WTC11 (cell line): ENCODE measurements around the gene STAG1. TPM values are rescaled to one million over a fixed set of nuclear protein-coding genes. Genes with fewer than 3 reads are reported as not detected.

ENCODE experiments used
- ATAC-seq: fragments of 200-7000 bp; cut with Tn5 transposase; 2 replicates; pipeline ENCODE4 v1.10.0; 2021; ENCODE audit warnings: mild to moderate bottlenecking, moderate library complexity
- CTCF ChIA-PET: fragments of 300-600 bp; sonication (Branson Sonifier 250); formaldehyde crosslinking; loops from one replicate; lab custom pipeline; 2021; ENCODE audit warnings: antibody characterized with exemption; lab: Charles Lee
- POLR2A ChIA-PET: fragments of 350-600 bp; sonication (Branson Sonifier 250); formaldehyde crosslinking; loops from one replicate; lab custom pipeline; 2021; ENCODE audit warnings: antibody characterized with exemption; lab: Charles Lee
- DNase-seq: peaks from one replicate; pipeline ENCODE4 v3.0.0; 2021; ENCODE audit warnings: low spot score
- H3K27ac Mint-ChIP-seq: 2 replicates; pipeline ENCODE4 v1.8.0; 2021; ENCODE audit warnings: mixed read lengths
- H3K27me3 Mint-ChIP-seq: 2 replicates; pipeline ENCODE4 v1.8.0; 2021; ENCODE audit warnings: low read depth, mild to moderate bottlenecking, moderate library complexity, mixed read lengths
- H3K36me3 Mint-ChIP-seq: 2 replicates; pipeline ENCODE4 v1.8.0; 2021; ENCODE audit warnings: mixed read lengths
- H3K4me1 Mint-ChIP-seq: 2 replicates; pipeline ENCODE4 v1.8.0; 2022; ENCODE audit warnings: mixed read lengths
- H3K4me3 Mint-ChIP-seq: 2 replicates; pipeline ENCODE4 v1.8.0; 2021; ENCODE audit warnings: mild to moderate bottlenecking, moderate library complexity, mixed read lengths
- H3K9me3 Mint-ChIP-seq: 2 replicates; pipeline ENCODE4 v1.8.0; 2021; ENCODE audit warnings: mixed read lengths
- CDX4 ChIP-seq: fragments of 250-450 bp; sonication (Bioruptor Pico); IDR thresholded peaks from 2 replicates; pipeline ENCODE4 v1.9.0; 2021; ENCODE audit warnings: moderate library complexity, mild to moderate bottlenecking, inconsistent platforms, borderline replicate concordance
- CREB1 ChIP-seq: sonication (generic); formaldehyde crosslinking; IDR thresholded peaks from 2 replicates; pipeline ENCODE4 v1.8.0; 2023; ENCODE audit warnings: mild to moderate bottlenecking, missing genetic modification reagents
- CREM ChIP-seq: sonication (generic); formaldehyde crosslinking; IDR thresholded peaks from 2 replicates; pipeline ENCODE4 v1.8.1; 2022; ENCODE audit warnings: mild to moderate bottlenecking, missing genetic modification reagents, moderate library complexity
- E2F1 ChIP-seq: sonication (generic); formaldehyde crosslinking; IDR thresholded peaks from 2 replicates; pipeline ENCODE4 v1.8.0; 2022; ENCODE audit warnings: mild to moderate bottlenecking, missing genetic modification reagents
- E2F4 ChIP-seq: sonication (generic); formaldehyde crosslinking; IDR thresholded peaks from 2 replicates; pipeline ENCODE4 v1.8.1; 2022; ENCODE audit warnings: low read depth, mild to moderate bottlenecking, moderate library complexity, missing genetic modification reagents, borderline replicate concordance
- EMX1 ChIP-seq: fragments of 250-450 bp; sonication (Bioruptor Pico); IDR thresholded peaks from 2 replicates; pipeline ENCODE4 v1.8.0; 2021; ENCODE audit warnings: mild to moderate bottlenecking
- JUN ChIP-seq: sonication (generic); formaldehyde crosslinking; IDR thresholded peaks from 2 replicates; pipeline ENCODE4 v1.8.0; 2023; ENCODE audit warnings: mild to moderate bottlenecking, missing genetic modification reagents
- PREB ChIP-seq: sonication (generic); formaldehyde crosslinking; IDR thresholded peaks from 2 replicates; pipeline ENCODE4 v1.8.1; 2022; ENCODE audit warnings: mild to moderate bottlenecking, missing genetic modification reagents, moderate library complexity, borderline replicate concordance
- SMAD4 ChIP-seq: sonication (generic); formaldehyde crosslinking; IDR thresholded peaks from 2 replicates; pipeline ENCODE4 v1.8.0; 2022; ENCODE audit warnings: mild to moderate bottlenecking, missing genetic modification reagents
- STAT6 ChIP-seq: sonication (generic); formaldehyde crosslinking; conservative IDR thresholded peaks from 2 replicates; pipeline ENCODE4 v1.8.1; 2023; ENCODE audit warnings: mild to moderate bottlenecking, low read depth, missing genetic modification reagents, moderate library complexity
- TCF7 ChIP-seq: sonication (generic); formaldehyde crosslinking; IDR thresholded peaks from 2 replicates; pipeline ENCODE4 v1.8.0; 2022; ENCODE audit warnings: mild to moderate bottlenecking, low read depth, missing genetic modification reagents, moderate library complexity
- ZNF121 ChIP-seq: sonication (generic); formaldehyde crosslinking; IDR thresholded peaks from 2 replicates; pipeline ENCODE4 v1.8.0; 2023; ENCODE audit warnings: missing genetic modification reagents
- ZNF232 ChIP-seq: sonication (generic); formaldehyde crosslinking; IDR thresholded peaks from 2 replicates; pipeline ENCODE4 v1.8.0; 2022; ENCODE audit warnings: mild to moderate bottlenecking, missing genetic modification reagents
- ZNF396 ChIP-seq: fragments of 250-450 bp; sonication (Bioruptor Pico); IDR thresholded peaks from 2 replicates; pipeline ENCODE4 v1.8.0; 2021; ENCODE audit warnings: mild to moderate bottlenecking, moderate library complexity, borderline replicate concordance
- total RNA-seq: library from RNA; stranded (reverse); gene quantifications from 3 replicates; pipeline ENCODE4 v1.2.3, GENCODE V29; 2021

The STAG1 gene
- total RNA-seq, 1 experiment from 2014 or later, result 20.7 TPM

GRCh38 chr3:136387031-136387430 lies 365.1 kb downstream of the STAG1 start:
- no peaks in the 10 kb centered on the region for H3K4me1 Mint-ChIP-seq
- TF ChIP-seq SMAD4 (CRISPR knock-in tag) (no peak), CDX4 (CRISPR knock-in tag) (no peak), CREB1 (CRISPR knock-in tag) (no peak), JUN (CRISPR knock-in tag) (no peak), TCF7 (CRISPR knock-in tag) (no peak), STAT6 (CRISPR knock-in tag) (no peak)
- TF ChIP-seq, all 79 proteins: peak for 0
- POLR2A ChIA-PET, result no interaction called here
- H3K36me3 Mint-ChIP-seq, result no peaks in the 10 kb centered on the region
- CTCF ChIA-PET, result no interaction called here
- DNase-seq, result no peak
- H3K27ac Mint-ChIP-seq, result no peak overlapping the region
- no peaks in the 10 kb centered on the region for H3K9me3 Mint-ChIP-seq
- no peak overlapping the region for H3K4me3 Mint-ChIP-seq
- ATAC-seq, result no peak
- no peaks in the 10 kb centered on the region for H3K27me3 Mint-ChIP-seq

- Mint-ChIP-seq H3K27me3 (no peaks in the 10 kb centered on the region), H3K9me3 (no peaks in the 10 kb centered on the region), H3K36me3 (no peaks in the 10 kb centered on the region), H3K4me1 (no peaks in the 10 kb centered on the region), H3K4me3 (no peak overlapping the region), H3K27ac (no peak overlapping the region)
- ChIA-PET CTCF (no interaction called here), POLR2A (no interaction called here)
- no peak for DNase-seq
- TF ChIP-seq E2F1 (CRISPR knock-in tag), result no peak
- TF ChIP-seq EMX1 (CRISPR knock-in tag), result no peak
- TF ChIP-seq E2F4 (CRISPR knock-in tag), result no peak
- no peak for TF ChIP-seq ZNF121
- no peak for ATAC-seq
These were observed 366.7 kb downstream of the STAG1 start for GRCh38 chr3:136385457-136385856.

GRCh38 chr3:136381051-136381450 lies 371.1 kb downstream of the STAG1 start:
- no peak for DNase-seq
- TF ChIP-seq PREB (CRISPR knock-in tag) (no peak), CREM (CRISPR knock-in tag) (no peak), ZNF232 (CRISPR knock-in tag) (no peak), ZNF396 (CRISPR knock-in tag) (no peak)
- TF ChIP-seq, all 79 proteins: peak for 0
- POLR2A ChIA-PET, result no interaction called here
- no peaks in the 10 kb centered on the region for H3K27me3 Mint-ChIP-seq
- CTCF ChIA-PET, result interaction anchor here (1.6 kb wide), 1 partner anchor 11 kb away, joined by 9 read pairs; no protein-coding TSS in a partner anchor
- H3K27ac Mint-ChIP-seq, result no peak overlapping the region
- no peak overlapping the region for H3K4me3 Mint-ChIP-seq
- H3K36me3 Mint-ChIP-seq, result no peaks in the 10 kb centered on the region
- no peaks in the 10 kb centered on the region for H3K4me1 Mint-ChIP-seq
- ATAC-seq, result no peak
- H3K9me3 Mint-ChIP-seq, result no peaks in the 10 kb centered on the region
